Stomach (tissue), 9 donors: ENCODE measurements around the gene DTD2. TPM values are rescaled to one million over a fixed set of nuclear protein-coding genes. Genes with fewer than 3 reads are reported as not detected.

Source experiments
- DNase-seq, 2 donors: peaks; one replicate each; pipeline versions ENCODE4 v3.0.0 to v3.0.0-alpha.2; 2013 to 2019
- H3K27ac ChIP-seq, 5 donors: fragments of 200-600 bp in 4 of 5; sonication (generic) in 4 of 5; one replicate each; pipeline ENCODE4 v1.5.1; 2013 to 2019; ENCODE audit warnings: mild to moderate bottlenecking in 1 of 5, moderate library complexity in 1 of 5
- H3K27me3 ChIP-seq, 3 donors: fragments of 200-600 bp; sonication (generic); one replicate each; pipeline ENCODE4 v1.5.1; 2017 to 2019; ENCODE audit warnings: mixed run types in 1 of 3
- H3K36me3 ChIP-seq, 4 donors: fragments of 200-600 bp; sonication (generic); 1 replicate in 3 of 4; 2 replicates in 1 of 4; pipeline ENCODE4 v1.5.1; 2016 to 2019
- H3K4me1 ChIP-seq, 4 donors: fragments of 200-600 bp; sonication (generic); one replicate each; pipeline ENCODE4 v1.5.1; 2016 to 2019
- H3K4me3 ChIP-seq, 4 donors: fragments of 200-600 bp; sonication (generic) in 3 of 4; one replicate each; pipeline ENCODE4 v1.5.1; 2016 to 2019; ENCODE audit warnings: mild to moderate bottlenecking in 1 of 4
- H3K9me3 ChIP-seq, 4 donors: fragments of 200-600 bp; sonication (generic); one replicate each; pipeline ENCODE4 v1.5.1; 2016 to 2019
- EP300 ChIP-seq: sonication (generic); formaldehyde crosslinking; IDR thresholded peaks from one replicate; pipeline ENCODE4 v1.6.1; 2017; ENCODE audit warnings: antibody characterized with exemption
- POLR2A ChIP-seq, 4 donors: fragments of 450-650 bp; IDR thresholded peaks; one replicate each; pipeline ENCODE4 v1.6.1; 2016; ENCODE audit warnings: antibody characterized with exemption in 4 of 4, control low read depth in 2 of 4, mild to moderate bottlenecking in 1 of 4, moderate library complexity in 1 of 4
- POLR2AphosphoS5 ChIP-seq, 3 donors: sonication (generic); formaldehyde crosslinking; IDR thresholded peaks; one replicate each; pipeline ENCODE4 v1.6.1; 2016; ENCODE audit warnings: antibody characterized with exemption in 3 of 3
- WGBS, 5 donors: extraction: QIAGEN DNeasy Blood & Tissue Kit in 3 of 5; methylation state at CpG; one replicate each; pipeline versions ENCODE4 v1.1.5 to v1.1.7; 2013 to 2018; 5-methylcytosine and 5-hydroxymethylcytosine counted together
- intact Hi-C: fragments of 100-400 bp; cut with DNase I; formaldehyde crosslinking; loops from one replicate; pipeline ENCODE4 v1.15.1; 2023; ENCODE audit warnings: low total_unique reads
- polyA plus RNA-seq, 3 donors: library from polyadenylated mRNA; stranded (reverse); fragments of 200-250 nt; gene quantifications; one replicate each; pipeline ENCODE4 v1.2.3, GENCODE V29; 2013
- total RNA-seq, 5 donors: library from RNA; depleted of rRNA; stranded (reverse); fragments of >200 nt; gene quantifications; one replicate each; pipeline versions ENCODE4 v1.1.0 to v1.2.3, GENCODE V29; 2014 to 2016
- TF ChIP-seq, protein P1 (sequence below), 7 experiments: fragments of 450-650 bp in 4 of 7; fragments of 200-600 bp in 3 of 7; sonication (generic) in 3 of 7; IDR thresholded peaks; one replicate each; pipeline ENCODE4 v1.5.1; 2016 to 2019; ENCODE audit warnings: antibody characterized with exemption in 7 of 7, control low read depth in 2 of 7, mild to moderate bottlenecking in 1 of 7
- donor health status: healthy with polysubstance abuse.
- donor health status: Bipolar disorder and iron deficiency.
- donor health status: healthy.

Gene DTD2
- total and polyA plus RNA-seq, 8 donors: 2.9 to 32.1 (median 11.6) TPM

- peaks cover 0 to 32% (median 18%) of the 10 kb centered on the region in 4 donors for H3K4me1 ChIP-seq
- peaks cover 12 to 45% (median 36%) of the 10 kb centered on the region in 4 donors for H3K36me3 ChIP-seq
- TF ChIP-seq POLR2A (IDR thresholded peaks at IDR 0.05) (no peak), POLR2AphosphoS5 (IDR thresholded peaks at IDR 0.05) (no peak), EP300 (no peak)
- TF ChIP-seq, protein P1, sequence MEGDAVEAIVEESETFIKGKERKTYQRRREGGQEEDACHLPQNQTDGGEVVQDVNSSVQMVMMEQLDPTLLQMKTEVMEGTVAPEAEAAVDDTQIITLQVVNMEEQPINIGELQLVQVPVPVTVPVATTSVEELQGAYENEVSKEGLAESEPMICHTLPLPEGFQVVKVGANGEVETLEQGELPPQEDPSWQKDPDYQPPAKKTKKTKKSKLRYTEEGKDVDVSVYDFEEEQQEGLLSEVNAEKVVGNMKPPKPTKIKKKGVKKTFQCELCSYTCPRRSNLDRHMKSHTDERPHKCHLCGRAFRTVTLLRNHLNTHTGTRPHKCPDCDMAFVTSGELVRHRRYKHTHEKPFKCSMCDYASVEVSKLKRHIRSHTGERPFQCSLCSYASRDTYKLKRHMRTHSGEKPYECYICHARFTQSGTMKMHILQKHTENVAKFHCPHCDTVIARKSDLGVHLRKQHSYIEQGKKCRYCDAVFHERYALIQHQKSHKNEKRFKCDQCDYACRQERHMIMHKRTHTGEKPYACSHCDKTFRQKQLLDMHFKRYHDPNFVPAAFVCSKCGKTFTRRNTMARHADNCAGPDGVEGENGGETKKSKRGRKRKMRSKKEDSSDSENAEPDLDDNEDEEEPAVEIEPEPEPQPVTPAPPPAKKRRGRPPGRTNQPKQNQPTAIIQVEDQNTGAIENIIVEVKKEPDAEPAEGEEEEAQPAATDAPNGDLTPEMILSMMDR (IDR thresholded peaks at IDR 0.05): peak in 4 of 7 experiments; percentile 36 to 56 (median 48)
- H3K27me3 ChIP-seq: no peaks in the 10 kb centered on the region
- no peaks in the 10 kb centered on the region for H3K9me3 ChIP-seq
- 13 to 33% (median 26%) methylated on average over 2 of the region's 2 CpGs for WGBS, 5 donors
- intact Hi-C loops: no loop called here
- no peak overlapping the region for H3K4me3 ChIP-seq
- DNase-seq: peak in 1 of 2 donors; percentile 65
- no peak overlapping the region for H3K27ac ChIP-seq
Observed at GRCh38 chr14:31449971-31450610, 7.2 kb downstream of the DTD2 start.

- Histone ChIP-seq H3K4me1 (peaks cover 0 to 22% (median 10%) of the 10 kb centered on the region in 4 donors), H3K4me3 (no peak overlapping the region), H3K27me3 (no peaks in the 10 kb centered on the region), H3K27ac (no peak overlapping the region), H3K36me3 (peaks cover 12 to 45% (median 36%) of the 10 kb centered on the region in 4 donors), H3K9me3 (no peaks in the 10 kb centered on the region)
- no peak for DNase-seq
- 54 to 76% (median 64%) methylated on average over 8 of the region's 8 CpGs for WGBS, 5 donors
- intact Hi-C loops: no loop called here
- TF ChIP-seq POLR2AphosphoS5 (IDR thresholded peaks at IDR 0.05): no peak
- no peak for TF ChIP-seq EP300
- TF ChIP-seq POLR2A (IDR thresholded peaks at IDR 0.05): no peak
- TF ChIP-seq, protein P1 (IDR thresholded peaks at IDR 0.05): no peak
Observed at GRCh38 chr14:31449136-31449535, 8.2 kb downstream of the DTD2 start.

GRCh38 chr14:31445703-31446102, 11.6 kb downstream of the DTD2 start:
- no peak overlapping the region for H3K27ac ChIP-seq
- TF ChIP-seq POLR2A (IDR thresholded peaks at IDR 0.05) (no peak), POLR2AphosphoS5 (IDR thresholded peaks at IDR 0.05) (no peak), EP300 (no peak)
- TF ChIP-seq, protein P1 (IDR thresholded peaks at IDR 0.05): no peak
- intact Hi-C loops: no loop called here
- no peak overlapping the region for H3K4me3 ChIP-seq
- peaks cover 0 to 21% (median 14%) of the 10 kb centered on the region in 4 donors for H3K36me3 ChIP-seq
- WGBS, 5 donors: 78 to 86% (median 83%) methylated on average over 1 of the region's 1 CpG
- no peak for DNase-seq
- peaks cover 0 to 32% (median 16%) of the 10 kb centered on the region in 4 donors for H3K4me1 ChIP-seq
- no peaks in the 10 kb centered on the region for H3K27me3 ChIP-seq
- no peaks in the 10 kb centered on the region for H3K9me3 ChIP-seq

DNA sequence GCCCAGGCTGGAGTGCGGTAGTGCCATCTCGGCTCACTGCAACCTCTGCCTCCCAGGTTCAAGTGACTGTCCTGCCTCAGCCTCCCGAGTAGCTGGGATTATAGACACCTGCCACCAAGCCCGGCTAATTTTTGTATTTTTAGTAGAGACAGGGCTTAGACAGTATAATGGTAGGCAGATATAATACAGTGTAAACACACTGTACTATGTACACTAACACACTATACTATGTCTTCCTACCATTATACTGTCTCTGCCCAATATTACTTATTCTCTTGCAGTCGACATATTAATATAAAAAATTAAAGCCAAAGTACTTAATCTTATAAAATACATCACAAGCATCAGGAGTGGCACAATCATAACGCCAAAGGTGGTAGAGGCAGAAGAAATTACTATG, 15.0 kb downstream of the DTD2 start:
- Histone ChIP-seq H3K36me3 (peaks cover 0 to 8% (median 4%) of the 10 kb centered on the region in 4 donors), H3K27ac (peak overlapping the region in 1 of 5 donors; percentile 23), H3K4me1 (peaks cover 0 to 17% (median 10%) of the 10 kb centered on the region in 4 donors), H3K4me3 (no peak overlapping the region), H3K9me3 (no peaks in the 10 kb centered on the region), H3K27me3 (no peaks in the 10 kb centered on the region)
- WGBS, 5 donors: 81 to 87% (median 85%) methylated on average over 6 of the region's 6 CpGs
- TF ChIP-seq EP300: no peak
- TF ChIP-seq, protein P1 (IDR thresholded peaks at IDR 0.05): no peak
- no peak for TF ChIP-seq POLR2A (IDR thresholded peaks at IDR 0.05)
- no peak for TF ChIP-seq POLR2AphosphoS5 (IDR thresholded peaks at IDR 0.05)
- DNase-seq: no peak
- intact Hi-C loops: no loop called here
